SK-MEL-5 (cell line): ENCODE measurements around the gene ANAPC5. TPM values are rescaled to one million over a fixed set of nuclear protein-coding genes. Genes with fewer than 3 reads are reported as not detected.
"Not testable (repeated sequence)": the region's sequence is repeated elsewhere in the genome, so short reads cannot be mapped to it uniquely, and the experiment has no call there.

ENCODE experiments used
- DNase-seq: peaks from one replicate; pipeline ENCODE4 v3.0.0-alpha.2; 2016; ENCODE audit warnings: low read depth, low spot score
- in situ Hi-C: cut with HindIII; loops from 2 replicates; pipeline ENCODE4 v1.10.0; 2016; ENCODE audit warnings: low sequenced_read_pairs, high pct_unique_total_duplicates, low pct_unique_long_range_greater_than_20kb
- polyA plus RNA-seq, 2 experiments: library from polyadenylated mRNA; depleted of rRNA; stranded (reverse); fragments of >200 nt; gene quantifications; 2 replicates each; pipeline ENCODE4 v1.2.3, GENCODE V29; 2015
- total RNA-seq: library from RNA; depleted of rRNA; stranded (reverse); fragments of >200 nt; shearing (Covaris generic); gene quantifications from 2 replicates; pipeline ENCODE4 v1.2.3, GENCODE V29; 2014; rRNA removed

The ANAPC5 gene
- 237 and 247 TPM in 2 replicates for total RNA-seq
- 152 and 190 TPM in 2 replicates for polyA plus RNA-seq (2015; cell fraction: cytosol; rRNA removed)
- polyA plus RNA-seq (2015; cell fraction: nucleus; rRNA removed): 915 and 949 TPM in 2 replicates

GRCh38 chr12:121351820-121352681, at the start of gene ANAPC5:
Gene ANAPC5 (minus strand): TSS chr12:121352411. CDS start chr12:121352340, 71 bp downstream.
- DNase-seq: peak; percentile 99
- in situ Hi-C loops: no loop called here

GRCh38 chr12:121400332-121401139, 48.3 kb upstream of the ANAPC5 start:
- DNase-seq: peak; percentile 28
- in situ Hi-C loops: no loop called here

- peak; percentile 98 for DNase-seq
- in situ Hi-C loops: no loop called here
These were observed 47.5 kb upstream of the ANAPC5 start, which contains the start of gene RNF34 for GRCh38 chr12:121399391-121400331. Gene RNF34 (plus strand): TSS chr12:121400118. CDS start chr12:121400213, 95 bp downstream.

GRCh38 chr12:121398355-121398754, 46.1 kb upstream of the ANAPC5 start:
- in situ Hi-C loops: no loop called here

GRCh38 chr12:121397521-121397920, 45.3 kb upstream of the ANAPC5 start:
- no peak for DNase-seq
- in situ Hi-C loops: no loop called here

More at GRCh38 chr12:121398355-121398754, 46.1 kb upstream of the ANAPC5 start:
- DNase-seq: no peak

- in situ Hi-C loops: no loop called here
- DNase-seq: no peak
These were observed 40.1 kb upstream of the ANAPC5 start for GRCh38 chr12:121392325-121392716.

- DNase-seq: no peak
- in situ Hi-C loops: no loop called here
These were observed 39.6 kb upstream of the ANAPC5 start for GRCh38 chr12:121391619-121392324.

- in situ Hi-C loops: no loop called here
- DNase-seq: no peak
These were observed 38.6 kb upstream of the ANAPC5 start for GRCh38 chr12:121390856-121391255.

GRCh38 chr12:121388421-121388981, 36.3 kb upstream of the ANAPC5 start:
- in situ Hi-C loops: no loop called here

GRCh38 chr12:121384891-121385290, 32.7 kb upstream of the ANAPC5 start:
- in situ Hi-C loops: not testable (repeated sequence)

More at GRCh38 chr12:121388421-121388981, 36.3 kb upstream of the ANAPC5 start:
- DNase-seq: peak; percentile 59

GRCh38 chr12:121383601-121384021, 31.4 kb upstream of the ANAPC5 start:
- no peak for DNase-seq
- in situ Hi-C loops: no loop called here

More at GRCh38 chr12:121384891-121385290, 32.7 kb upstream of the ANAPC5 start:
- not testable (repeated sequence) for DNase-seq

GRCh38 chr12:121379945-121380344, 27.7 kb upstream of the ANAPC5 start:
- DNase-seq: no peak
- in situ Hi-C loops: no loop called here

- DNase-seq: no peak
- in situ Hi-C loops: no loop called here
These were observed 26.5 kb upstream of the ANAPC5 start for GRCh38 chr12:121378736-121379135.

- DNase-seq: no peak
- in situ Hi-C loops: no loop called here
These were observed 24.8 kb upstream of the ANAPC5 start for GRCh38 chr12:121376754-121377697.

GRCh38 chr12:121374945-121375584, 22.9 kb upstream of the ANAPC5 start:
- DNase-seq, in situ Hi-C loops: not testable (repeated sequence)
